Gastrocnemius medialis (tissue), 4 donors: ENCODE measurements around the gene MTM1. TPM values are rescaled to one million over a fixed set of nuclear protein-coding genes. Genes with fewer than 3 reads are reported as not detected.

Experiments used
- ATAC-seq, 2 donors: fragments of 150-250 bp; one replicate each; pipeline ENCODE4 v1.9.1; 2016
- DNase-seq, 2 donors: peaks; one replicate each; pipeline ENCODE4 v3.0.0-alpha.2; 2019
- H3K27ac ChIP-seq, 4 donors: fragments of 200-600 bp; sonication (generic); 1 replicate in 1 of 4; 2 replicates in 3 of 4; pipeline ENCODE4 v1.5.1; 2016 to 2018; ENCODE audit warnings: mild to moderate bottlenecking in 2 of 4, moderate library complexity in 1 of 4
- H3K27me3 ChIP-seq, 3 donors: fragments of 200-600 bp; sonication (generic) in 2 of 3; 1 replicate in 1 of 3; 2 replicates in 2 of 3; pipeline versions ENCODE4 v1.5.1 to v1.6.0; 2016 to 2019; ENCODE audit warnings: mild to moderate bottlenecking in 1 of 3, moderate library complexity in 1 of 3
- H3K36me3 ChIP-seq, 2 donors: fragments of 200-600 bp; sonication (generic) in 1 of 2; one replicate each; pipeline ENCODE4 v1.5.1; 2017 to 2018
- H3K4me1 ChIP-seq, 2 donors: fragments of 200-600 bp; sonication (generic) in 1 of 2; one replicate each; pipeline ENCODE4 v1.5.1; 2016 to 2017; ENCODE audit warnings: mild to moderate bottlenecking in 2 of 2
- H3K4me3 ChIP-seq, 4 donors: fragments of 200-600 bp; sonication (generic) in 3 of 4; 1 replicate in 1 of 4; 2 replicates in 3 of 4; pipeline ENCODE4 v1.5.1; 2016 to 2019; ENCODE audit warnings: mild to moderate bottlenecking in 2 of 4
- H3K9me3 ChIP-seq, 3 donors: fragments of 200-600 bp; sonication (generic) in 2 of 3; 1 replicate in 1 of 3; 2 replicates in 2 of 3; pipeline ENCODE4 v1.5.1; 2016 to 2019
- POLR2A ChIP-seq, 2 donors: fragments of 450-650 bp; IDR thresholded peaks; one replicate each; pipeline ENCODE4 v1.6.1; 2017; ENCODE audit warnings: antibody characterized with exemption in 2 of 2, mild to moderate bottlenecking in 2 of 2, moderate library complexity in 2 of 2
- in situ Hi-C, 4 donors: fragments of 200-750 bp; cut with MboI; loops; one replicate each; pipeline versions ENCODE4 v1.15.0 to v1.8.0; 2017; ENCODE audit warnings: low sequenced_read_pairs in 4 of 4
- intact Hi-C: fragments of 100-400 bp; cut with DNase I; formaldehyde crosslinking; loops from one replicate; pipeline ENCODE4 v1.15.1; 2023; ENCODE audit warnings: low total_unique reads
- total RNA-seq, 4 donors: library from RNA; depleted of rRNA; stranded (reverse); fragments of >200 nt; gene quantifications; one replicate each; pipeline versions ENCODE4 v1.1.0 to v1.2.3, GENCODE V29; 2016
- TF ChIP-seq, protein P1 (sequence below), 5 experiments: fragments of 450-650 bp in 3 of 5; fragments of 200-600 bp in 2 of 5; sonication (generic) in 2 of 5; IDR thresholded peaks in 4 of 5; conservative IDR thresholded peaks in 1 of 5; 1 replicate in 4 of 5; 2 replicates in 1 of 5; pipeline ENCODE4 v1.5.1; 2016 to 2019; ENCODE audit warnings: antibody characterized with exemption in 5 of 5, mild to moderate bottlenecking in 3 of 5, moderate library complexity in 3 of 5

The MTM1 gene
- total RNA-seq, 4 donors from 2014 or later: 6.3 to 18.1 (median 11.5) TPM

DNA sequence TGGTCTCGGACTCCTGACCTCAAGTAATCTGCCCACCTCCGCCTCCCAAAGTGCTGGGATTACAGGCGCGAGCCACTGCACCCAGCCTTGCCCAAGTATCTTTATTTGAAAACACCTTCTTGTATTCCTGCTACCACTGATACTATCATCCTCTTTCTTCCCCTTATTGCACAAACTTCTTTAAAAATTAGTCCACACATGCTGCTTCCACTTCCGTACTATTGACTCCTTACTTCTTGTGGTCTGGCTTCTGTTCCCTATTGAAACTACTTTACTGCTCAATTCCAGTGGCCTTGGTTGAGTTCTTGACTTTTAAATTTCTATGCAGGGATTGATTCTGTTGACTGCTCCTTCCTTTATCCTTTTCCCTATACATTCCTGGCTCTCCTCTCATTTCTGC, 38.8 kb downstream of the MTM1 start:
- no peaks in the 10 kb centered on the region for H3K9me3 ChIP-seq
- intact Hi-C loops (no loop called here), in situ Hi-C loops (no loop called here)
- ATAC-seq (no peak), DNase-seq (no peak)
- no peaks in the 10 kb centered on the region for H3K36me3 ChIP-seq
- H3K27me3 ChIP-seq: no peaks in the 10 kb centered on the region
- no peaks in the 10 kb centered on the region for H3K4me1 ChIP-seq
- H3K4me3 ChIP-seq: no peak overlapping the region
- no peak for TF ChIP-seq POLR2A (IDR thresholded peaks at IDR 0.05)
- TF ChIP-seq, protein P1, sequence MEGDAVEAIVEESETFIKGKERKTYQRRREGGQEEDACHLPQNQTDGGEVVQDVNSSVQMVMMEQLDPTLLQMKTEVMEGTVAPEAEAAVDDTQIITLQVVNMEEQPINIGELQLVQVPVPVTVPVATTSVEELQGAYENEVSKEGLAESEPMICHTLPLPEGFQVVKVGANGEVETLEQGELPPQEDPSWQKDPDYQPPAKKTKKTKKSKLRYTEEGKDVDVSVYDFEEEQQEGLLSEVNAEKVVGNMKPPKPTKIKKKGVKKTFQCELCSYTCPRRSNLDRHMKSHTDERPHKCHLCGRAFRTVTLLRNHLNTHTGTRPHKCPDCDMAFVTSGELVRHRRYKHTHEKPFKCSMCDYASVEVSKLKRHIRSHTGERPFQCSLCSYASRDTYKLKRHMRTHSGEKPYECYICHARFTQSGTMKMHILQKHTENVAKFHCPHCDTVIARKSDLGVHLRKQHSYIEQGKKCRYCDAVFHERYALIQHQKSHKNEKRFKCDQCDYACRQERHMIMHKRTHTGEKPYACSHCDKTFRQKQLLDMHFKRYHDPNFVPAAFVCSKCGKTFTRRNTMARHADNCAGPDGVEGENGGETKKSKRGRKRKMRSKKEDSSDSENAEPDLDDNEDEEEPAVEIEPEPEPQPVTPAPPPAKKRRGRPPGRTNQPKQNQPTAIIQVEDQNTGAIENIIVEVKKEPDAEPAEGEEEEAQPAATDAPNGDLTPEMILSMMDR (IDR thresholded peaks at IDR 0.05 in 4 of 5, conservative IDR thresholded peaks at IDR 0.05 in 1 of 5): no peak
- H3K27ac ChIP-seq: no peak overlapping the region

DNA sequence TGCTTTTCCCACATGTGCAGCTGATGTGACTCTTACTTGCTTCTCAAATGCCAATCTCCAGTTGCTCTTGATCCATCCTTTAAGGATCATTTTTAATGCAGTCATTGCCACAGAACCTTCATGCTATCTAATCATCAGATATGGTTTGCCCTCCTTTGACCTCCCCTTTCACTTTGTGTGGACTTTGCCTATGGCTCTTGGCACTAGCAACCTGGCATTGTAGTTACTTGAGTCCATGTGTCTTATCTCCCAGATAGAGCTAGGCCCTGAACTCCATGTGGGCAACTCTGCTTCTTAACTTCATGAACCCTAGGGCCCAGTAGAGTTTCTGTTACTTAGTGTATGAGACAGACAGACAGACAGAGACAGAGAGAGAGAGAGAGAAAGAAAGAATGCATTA, 41.6 kb downstream of the MTM1 start:
- Histone ChIP-seq H3K36me3 (no peaks in the 10 kb centered on the region), H3K27me3 (no peaks in the 10 kb centered on the region), H3K27ac (no peak overlapping the region), H3K4me3 (no peak overlapping the region), H3K4me1 (no peaks in the 10 kb centered on the region), H3K9me3 (no peaks in the 10 kb centered on the region)
- no peak for DNase-seq
- ATAC-seq: no peak
- in situ Hi-C loops: no loop called here
- intact Hi-C loops: no loop called here
- TF ChIP-seq, protein P1 (IDR thresholded peaks at IDR 0.05 in 4 of 5, conservative IDR thresholded peaks at IDR 0.05 in 1 of 5): no peak
- TF ChIP-seq POLR2A (IDR thresholded peaks at IDR 0.05): no peak

DNA sequence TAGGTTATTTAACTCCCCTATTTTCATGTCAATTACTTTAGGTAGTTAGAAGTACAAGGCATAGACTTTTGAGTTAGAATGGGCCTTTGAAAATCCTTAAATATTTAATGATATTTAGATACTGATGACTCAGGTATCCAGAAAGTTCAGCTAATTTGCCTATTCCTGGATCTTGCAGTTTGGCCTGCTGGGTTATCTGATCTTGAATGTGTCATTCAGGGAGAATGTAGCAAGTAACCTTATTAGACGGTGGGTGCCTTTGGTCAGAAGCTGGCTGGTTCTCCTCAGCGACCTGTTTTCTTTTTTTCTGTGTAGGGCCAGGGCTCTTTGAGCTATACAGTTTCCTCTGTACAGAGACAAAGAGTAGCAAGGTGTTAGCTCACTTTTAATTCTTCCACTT, 42.0 kb downstream of the MTM1 start:
- DNase-seq: no peak
- TF ChIP-seq, protein P1 (IDR thresholded peaks at IDR 0.05 in 4 of 5, conservative IDR thresholded peaks at IDR 0.05 in 1 of 5): no peak
- no peak for TF ChIP-seq POLR2A (IDR thresholded peaks at IDR 0.05)
- Histone ChIP-seq H3K36me3 (no peaks in the 10 kb centered on the region), H3K4me3 (no peak overlapping the region), H3K9me3 (no peaks in the 10 kb centered on the region), H3K4me1 (no peaks in the 10 kb centered on the region), H3K27ac (no peak overlapping the region), H3K27me3 (no peaks in the 10 kb centered on the region)
- in situ Hi-C loops: no loop called here
- intact Hi-C loops: no loop called here
- ATAC-seq: no peak

DNA sequence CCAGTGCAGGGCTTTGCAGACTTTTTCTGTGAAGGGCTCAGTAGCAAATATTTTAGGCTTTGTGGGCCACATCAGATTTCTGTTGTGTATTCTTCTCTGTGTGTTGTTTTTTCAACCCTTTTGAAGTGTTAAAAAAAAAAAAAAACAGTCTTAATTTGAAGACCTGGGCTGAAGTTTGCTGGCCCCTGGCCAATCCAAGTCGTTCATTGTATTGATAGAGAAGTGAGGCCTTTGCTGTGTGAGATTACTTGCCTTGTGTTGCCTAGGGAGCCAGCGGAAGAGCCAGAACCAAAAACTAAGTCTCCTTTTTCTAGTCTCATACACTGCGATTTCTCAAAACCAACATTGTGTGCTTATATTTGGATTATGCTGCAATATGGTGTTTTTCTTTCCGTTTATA, 46.9 kb downstream of the MTM1 start:
- no peaks in the 10 kb centered on the region for H3K27me3 ChIP-seq
- peaks cover 0 to 5% of the 10 kb centered on the region in 2 donors for H3K36me3 ChIP-seq
- no peak for TF ChIP-seq POLR2A (IDR thresholded peaks at IDR 0.05)
- no peak for DNase-seq
- H3K27ac ChIP-seq: no peak overlapping the region
- intact Hi-C loops (no loop called here), in situ Hi-C loops (no loop called here)
- no peak for ATAC-seq
- H3K4me1 ChIP-seq: no peaks in the 10 kb centered on the region
- H3K4me3 ChIP-seq: no peak overlapping the region
- H3K9me3 ChIP-seq: no peaks in the 10 kb centered on the region

DNA sequence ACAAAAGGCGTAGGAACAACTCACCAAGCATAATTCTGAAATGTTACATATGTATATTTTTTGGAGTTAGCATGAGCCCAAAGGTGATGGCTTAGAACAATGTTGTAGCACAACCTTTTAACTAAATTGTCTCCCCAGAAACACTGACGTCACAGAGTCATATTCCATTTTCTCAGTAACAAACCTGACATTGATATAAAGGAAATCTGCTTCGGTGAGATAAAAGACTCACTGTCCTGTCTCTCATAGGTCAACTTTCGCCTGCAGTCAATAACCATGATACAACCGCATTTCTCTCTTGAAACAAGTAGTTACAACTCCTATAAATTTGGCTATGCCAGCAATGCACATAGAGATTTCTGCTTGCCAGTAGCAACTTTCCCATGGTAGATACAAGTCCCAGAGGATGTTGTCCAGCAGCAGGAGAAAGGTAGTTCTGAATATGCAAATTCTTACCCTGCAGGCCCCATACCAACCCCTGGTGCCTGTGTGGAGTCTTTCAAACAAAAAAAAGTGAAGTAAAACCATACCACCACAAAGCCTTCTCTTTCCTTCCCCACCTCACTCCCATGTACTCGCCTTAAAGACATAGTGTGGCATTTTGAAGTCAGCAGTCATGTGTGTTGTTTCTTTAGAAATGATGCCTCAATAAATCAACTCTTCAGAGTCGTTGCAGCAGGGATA, 47.9 kb downstream of the MTM1 start:
- peaks cover 0 to 5% of the 10 kb centered on the region in 2 donors for H3K36me3 ChIP-seq
- ATAC-seq: no peak

More for the DNA sequence above, 47.9 kb downstream of the MTM1 start:
- no peak overlapping the region for H3K4me3 ChIP-seq
- no peaks in the 10 kb centered on the region for H3K27me3 ChIP-seq
- intact Hi-C loops: no loop called here
- no peaks in the 10 kb centered on the region for H3K4me1 ChIP-seq
- DNase-seq: no peak
- no peaks in the 10 kb centered on the region for H3K9me3 ChIP-seq
- TF ChIP-seq POLR2A (IDR thresholded peaks at IDR 0.05): no peak
- TF ChIP-seq, protein P1 (IDR thresholded peaks at IDR 0.05 in 4 of 5, conservative IDR thresholded peaks at IDR 0.05 in 1 of 5): no peak
- in situ Hi-C loops: no loop called here
- no peak overlapping the region for H3K27ac ChIP-seq
